K562 (cell line): ENCODE data around the gene FKBP1B. TPM values are rescaled to one million over a fixed set of nuclear protein-coding genes. Genes with fewer than 3 reads are reported as not detected.

Experiments
- CREB1 ChIP-seq, 2 experiments: sonication (generic) in 1 of 2; formaldehyde crosslinking in 1 of 2; IDR thresholded peaks; 2 replicates each; pipeline versions ENCODE4 v1.6.1 to v1.8.0; 2012 to 2022; ENCODE audit warnings: inconsistent platforms in 1 of 2, mild to moderate bottlenecking in 1 of 2, missing genetic modification reagents in 1 of 2, moderate library complexity in 1 of 2
- ESRRB ChIP-seq: fragments of 250-450 bp; sonication (Bioruptor Pico); IDR thresholded peaks from 2 replicates; pipeline ENCODE4 v1.5.0; 2020; ENCODE audit warnings: mild to moderate bottlenecking, moderate library complexity, borderline replicate concordance
- HNRNPLL ChIP-seq: fragments of 200-400 bp; formaldehyde crosslinking; IDR thresholded peaks from 2 replicates; pipeline ENCODE4 v1.6.1; 2017; ENCODE audit warnings: low read length, low read depth, mild to moderate bottlenecking; ENCODE audit not compliant: poor library complexity, severe bottlenecking
- ILF3 ChIP-seq: fragments of 450-650 bp; IDR thresholded peaks from 2 replicates; pipeline ENCODE4 v1.6.1; 2018; ENCODE audit warnings: antibody characterized with exemption, mild to moderate bottlenecking, moderate library complexity, borderline replicate concordance
- MAZ ChIP-seq, 2 experiments: fragments of 450-650 bp in 1 of 2; sonication (generic) in 1 of 2; formaldehyde crosslinking; IDR thresholded peaks in 1 of 2; conservative IDR thresholded peaks in 1 of 2; 2 replicates each; pipeline versions ENCODE4 v1.4.0 to v1.5.0; 2020; ENCODE audit warnings: mild to moderate bottlenecking in 1 of 2, missing genetic modification reagents in 1 of 2
- RBM22 ChIP-seq: fragments of 200-400 bp; formaldehyde crosslinking; IDR thresholded peaks from 2 replicates; pipeline ENCODE4 v1.6.1; 2018; ENCODE audit warnings: low read length, low read depth; ENCODE audit not compliant: poor library complexity, severe bottlenecking
- TBP ChIP-seq: optimal IDR thresholded peaks from 2 replicates; pipeline ENCODE3; 2011; ENCODE audit warnings: low read depth, low read length, improper control_type of control experiment
- TGIF2 ChIP-seq: sonication (generic); formaldehyde crosslinking; IDR thresholded peaks from 2 replicates; pipeline ENCODE4 v1.8.1; 2022; ENCODE audit warnings: mild to moderate bottlenecking, missing genetic modification reagents, moderate library complexity
- polyA plus RNA-seq, 8 experiments: library from polyadenylated mRNA; depleted of rRNA in 4 of 8; stranded (reverse) in 5 of 8; unstranded in 3 of 8; fragments of >200 nt; fragmentation: Nextera tagmentation in 2 of 8; fragmentation: Illumina TruSeq in 1 of 8; extraction: Ambion mirVana in 2 of 8; extraction: Trizol in 1 of 8; gene quantifications; 2 replicates each; pipeline versions ENCODE4 v1.2.1 to v1.2.3, GENCODE V29; 2011 to 2014; ENCODE audit warnings: inconsistent platforms in 1 of 8, missing spikeins in 1 of 8
- total RNA-seq, 7 experiments: library from RNA; depleted of rRNA in 6 of 7; stranded (reverse); fragments of >200 nt in 6 of 7; fragmentation: Illumina TruSeq in 2 of 7; extraction: Trizol in 2 of 7; gene quantifications; 2 replicates each; pipeline versions ENCODE4 v1.2.1 to v1.2.3, GENCODE V29; 2011 to 2021; ENCODE audit warnings: low replicate concordance in 1 of 7
- TF ChIP-seq, protein P1 (sequence below): fragments of 450-650 bp; IDR thresholded peaks from 2 replicates; pipeline ENCODE4 v1.6.1; 2016; ENCODE audit warnings: mild to moderate bottlenecking, moderate library complexity
- TF ChIP-seq, protein P2 (sequence below): fragments of 250-450 bp; sonication (Bioruptor Pico); IDR thresholded peaks from 2 replicates; pipeline ENCODE4 v1.4.0; 2020; ENCODE audit warnings: borderline replicate concordance
- TF ChIP-seq, protein P3 (sequence below): sonication (generic); formaldehyde crosslinking; IDR thresholded peaks from 2 replicates; pipeline ENCODE4 v1.8.1; 2022; ENCODE audit warnings: missing genetic modification reagents

The FKBP1B gene
- total and polyA plus RNA-seq, 9 of the 15 experiments (the other 6 are each of a cell fraction or from before 2014, with no cell fraction given): 0.58 to 9.4 (median 1.6) TPM

GRCh38 chr2:24009680-24010476, 39.7 kb upstream of the FKBP1B start, which contains the start of gene MFSD2B (continued):
- TF ChIP-seq, protein P1, sequence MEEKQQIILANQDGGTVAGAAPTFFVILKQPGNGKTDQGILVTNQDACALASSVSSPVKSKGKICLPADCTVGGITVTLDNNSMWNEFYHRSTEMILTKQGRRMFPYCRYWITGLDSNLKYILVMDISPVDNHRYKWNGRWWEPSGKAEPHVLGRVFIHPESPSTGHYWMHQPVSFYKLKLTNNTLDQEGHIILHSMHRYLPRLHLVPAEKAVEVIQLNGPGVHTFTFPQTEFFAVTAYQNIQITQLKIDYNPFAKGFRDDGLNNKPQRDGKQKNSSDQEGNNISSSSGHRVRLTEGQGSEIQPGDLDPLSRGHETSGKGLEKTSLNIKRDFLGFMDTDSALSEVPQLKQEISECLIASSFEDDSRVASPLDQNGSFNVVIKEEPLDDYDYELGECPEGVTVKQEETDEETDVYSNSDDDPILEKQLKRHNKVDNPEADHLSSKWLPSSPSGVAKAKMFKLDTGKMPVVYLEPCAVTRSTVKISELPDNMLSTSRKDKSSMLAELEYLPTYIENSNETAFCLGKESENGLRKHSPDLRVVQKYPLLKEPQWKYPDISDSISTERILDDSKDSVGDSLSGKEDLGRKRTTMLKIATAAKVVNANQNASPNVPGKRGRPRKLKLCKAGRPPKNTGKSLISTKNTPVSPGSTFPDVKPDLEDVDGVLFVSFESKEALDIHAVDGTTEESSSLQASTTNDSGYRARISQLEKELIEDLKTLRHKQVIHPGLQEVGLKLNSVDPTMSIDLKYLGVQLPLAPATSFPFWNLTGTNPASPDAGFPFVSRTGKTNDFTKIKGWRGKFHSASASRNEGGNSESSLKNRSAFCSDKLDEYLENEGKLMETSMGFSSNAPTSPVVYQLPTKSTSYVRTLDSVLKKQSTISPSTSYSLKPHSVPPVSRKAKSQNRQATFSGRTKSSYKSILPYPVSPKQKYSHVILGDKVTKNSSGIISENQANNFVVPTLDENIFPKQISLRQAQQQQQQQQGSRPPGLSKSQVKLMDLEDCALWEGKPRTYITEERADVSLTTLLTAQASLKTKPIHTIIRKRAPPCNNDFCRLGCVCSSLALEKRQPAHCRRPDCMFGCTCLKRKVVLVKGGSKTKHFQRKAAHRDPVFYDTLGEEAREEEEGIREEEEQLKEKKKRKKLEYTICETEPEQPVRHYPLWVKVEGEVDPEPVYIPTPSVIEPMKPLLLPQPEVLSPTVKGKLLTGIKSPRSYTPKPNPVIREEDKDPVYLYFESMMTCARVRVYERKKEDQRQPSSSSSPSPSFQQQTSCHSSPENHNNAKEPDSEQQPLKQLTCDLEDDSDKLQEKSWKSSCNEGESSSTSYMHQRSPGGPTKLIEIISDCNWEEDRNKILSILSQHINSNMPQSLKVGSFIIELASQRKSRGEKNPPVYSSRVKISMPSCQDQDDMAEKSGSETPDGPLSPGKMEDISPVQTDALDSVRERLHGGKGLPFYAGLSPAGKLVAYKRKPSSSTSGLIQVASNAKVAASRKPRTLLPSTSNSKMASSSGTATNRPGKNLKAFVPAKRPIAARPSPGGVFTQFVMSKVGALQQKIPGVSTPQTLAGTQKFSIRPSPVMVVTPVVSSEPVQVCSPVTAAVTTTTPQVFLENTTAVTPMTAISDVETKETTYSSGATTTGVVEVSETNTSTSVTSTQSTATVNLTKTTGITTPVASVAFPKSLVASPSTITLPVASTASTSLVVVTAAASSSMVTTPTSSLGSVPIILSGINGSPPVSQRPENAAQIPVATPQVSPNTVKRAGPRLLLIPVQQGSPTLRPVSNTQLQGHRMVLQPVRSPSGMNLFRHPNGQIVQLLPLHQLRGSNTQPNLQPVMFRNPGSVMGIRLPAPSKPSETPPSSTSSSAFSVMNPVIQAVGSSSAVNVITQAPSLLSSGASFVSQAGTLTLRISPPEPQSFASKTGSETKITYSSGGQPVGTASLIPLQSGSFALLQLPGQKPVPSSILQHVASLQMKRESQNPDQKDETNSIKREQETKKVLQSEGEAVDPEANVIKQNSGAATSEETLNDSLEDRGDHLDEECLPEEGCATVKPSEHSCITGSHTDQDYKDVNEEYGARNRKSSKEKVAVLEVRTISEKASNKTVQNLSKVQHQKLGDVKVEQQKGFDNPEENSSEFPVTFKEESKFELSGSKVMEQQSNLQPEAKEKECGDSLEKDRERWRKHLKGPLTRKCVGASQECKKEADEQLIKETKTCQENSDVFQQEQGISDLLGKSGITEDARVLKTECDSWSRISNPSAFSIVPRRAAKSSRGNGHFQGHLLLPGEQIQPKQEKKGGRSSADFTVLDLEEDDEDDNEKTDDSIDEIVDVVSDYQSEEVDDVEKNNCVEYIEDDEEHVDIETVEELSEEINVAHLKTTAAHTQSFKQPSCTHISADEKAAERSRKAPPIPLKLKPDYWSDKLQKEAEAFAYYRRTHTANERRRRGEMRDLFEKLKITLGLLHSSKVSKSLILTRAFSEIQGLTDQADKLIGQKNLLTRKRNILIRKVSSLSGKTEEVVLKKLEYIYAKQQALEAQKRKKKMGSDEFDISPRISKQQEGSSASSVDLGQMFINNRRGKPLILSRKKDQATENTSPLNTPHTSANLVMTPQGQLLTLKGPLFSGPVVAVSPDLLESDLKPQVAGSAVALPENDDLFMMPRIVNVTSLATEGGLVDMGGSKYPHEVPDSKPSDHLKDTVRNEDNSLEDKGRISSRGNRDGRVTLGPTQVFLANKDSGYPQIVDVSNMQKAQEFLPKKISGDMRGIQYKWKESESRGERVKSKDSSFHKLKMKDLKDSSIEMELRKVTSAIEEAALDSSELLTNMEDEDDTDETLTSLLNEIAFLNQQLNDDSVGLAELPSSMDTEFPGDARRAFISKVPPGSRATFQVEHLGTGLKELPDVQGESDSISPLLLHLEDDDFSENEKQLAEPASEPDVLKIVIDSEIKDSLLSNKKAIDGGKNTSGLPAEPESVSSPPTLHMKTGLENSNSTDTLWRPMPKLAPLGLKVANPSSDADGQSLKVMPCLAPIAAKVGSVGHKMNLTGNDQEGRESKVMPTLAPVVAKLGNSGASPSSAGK: peak; percentile 65
- TF ChIP-seq TBP (peak; percentile 52), ILF3 (peak; percentile 72; the same call in 1 of the 2 replicates), HNRNPLL (peak; percentile 36), RBM22 (peak; percentile 42), TGIF2 (CRISPR knock-in tag) (peak; percentile 82; the same call in 1 of the 2 replicates), CREB1 (IDR thresholded peaks at IDR 0.05) (no peak), CREB1 (CRISPR knock-in tag; IDR thresholded peaks at IDR 0.05) (0 out of 2 replicates have a peak, but pooled peaks have one; percentile 34), MAZ (CRISPR knock-in tag; conservative IDR thresholded peaks at IDR 0.05 in 1 of 2, IDR thresholded peaks at IDR 0.05 in 1 of 2) (peak; percentile 25 to 85), ESRRB (CRISPR knock-in tag) (no peak)
- TF ChIP-seq, protein P2, sequence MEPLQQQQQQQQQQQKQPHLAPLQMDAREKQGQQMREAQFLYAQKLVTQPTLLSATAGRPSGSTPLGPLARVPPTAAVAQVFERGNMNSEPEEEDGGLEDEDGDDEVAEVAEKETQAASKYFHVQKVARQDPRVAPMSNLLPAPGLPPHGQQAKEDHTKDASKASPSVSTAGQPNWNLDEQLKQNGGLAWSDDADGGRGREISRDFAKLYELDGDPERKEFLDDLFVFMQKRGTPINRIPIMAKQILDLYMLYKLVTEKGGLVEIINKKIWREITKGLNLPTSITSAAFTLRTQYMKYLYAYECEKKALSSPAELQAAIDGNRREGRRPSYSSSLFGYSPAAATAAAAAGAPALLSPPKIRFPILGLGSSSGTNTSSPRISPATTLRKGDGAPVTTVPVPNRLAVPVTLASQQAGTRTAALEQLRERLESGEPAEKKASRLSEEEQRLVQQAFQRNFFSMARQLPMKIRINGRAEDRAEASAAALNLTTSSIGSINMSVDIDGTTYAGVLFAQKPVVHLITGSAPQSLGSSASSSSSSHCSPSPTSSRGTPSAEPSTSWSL (CRISPR knock-in tag): 0 out of 2 replicates have a peak, but pooled peaks have one; percentile 32
- TF ChIP-seq, protein P3, sequence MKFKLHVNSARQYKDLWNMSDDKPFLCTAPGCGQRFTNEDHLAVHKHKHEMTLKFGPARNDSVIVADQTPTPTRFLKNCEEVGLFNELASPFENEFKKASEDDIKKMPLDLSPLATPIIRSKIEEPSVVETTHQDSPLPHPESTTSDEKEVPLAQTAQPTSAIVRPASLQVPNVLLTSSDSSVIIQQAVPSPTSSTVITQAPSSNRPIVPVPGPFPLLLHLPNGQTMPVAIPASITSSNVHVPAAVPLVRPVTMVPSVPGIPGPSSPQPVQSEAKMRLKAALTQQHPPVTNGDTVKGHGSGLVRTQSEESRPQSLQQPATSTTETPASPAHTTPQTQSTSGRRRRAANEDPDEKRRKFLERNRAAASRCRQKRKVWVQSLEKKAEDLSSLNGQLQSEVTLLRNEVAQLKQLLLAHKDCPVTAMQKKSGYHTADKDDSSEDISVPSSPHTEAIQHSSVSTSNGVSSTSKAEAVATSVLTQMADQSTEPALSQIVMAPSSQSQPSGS (CRISPR knock-in tag): no peak
